Activated T-cell treated with anti-CD3 and anti-CD28 coated beads, Interleukin-2, amount 50 U/mL, for 48 hours (primary cell): Measurements from ENCODE around the gene SGPL1.

Source experiments
- DNase-seq, 2 experiments: peaks; one replicate each; pipeline ENCODE4 v3.0.0-alpha.2; 2020

The SGPL1 gene

DNA sequence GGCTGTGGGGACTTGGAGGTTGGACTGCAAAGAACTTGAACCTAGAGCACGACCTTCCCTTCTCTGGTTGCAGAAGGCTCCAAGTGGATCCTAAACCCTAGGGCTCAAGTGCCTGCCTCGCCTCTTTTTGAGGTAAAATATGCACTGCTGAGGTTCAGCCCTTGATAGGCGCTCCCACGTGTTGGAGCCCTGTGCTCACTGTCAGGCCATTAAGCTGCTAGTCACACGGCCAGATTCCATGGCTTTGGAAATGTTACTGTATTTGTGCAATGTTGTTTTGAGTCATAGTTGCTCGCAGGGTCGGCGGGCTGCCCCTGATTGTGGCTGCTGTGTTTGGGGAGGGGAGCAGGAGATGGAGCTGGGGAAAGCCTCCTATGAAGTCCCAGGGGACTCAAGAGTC is 112.4 kb downstream of the SGPL1 start:
- no peak for DNase-seq

DNA sequence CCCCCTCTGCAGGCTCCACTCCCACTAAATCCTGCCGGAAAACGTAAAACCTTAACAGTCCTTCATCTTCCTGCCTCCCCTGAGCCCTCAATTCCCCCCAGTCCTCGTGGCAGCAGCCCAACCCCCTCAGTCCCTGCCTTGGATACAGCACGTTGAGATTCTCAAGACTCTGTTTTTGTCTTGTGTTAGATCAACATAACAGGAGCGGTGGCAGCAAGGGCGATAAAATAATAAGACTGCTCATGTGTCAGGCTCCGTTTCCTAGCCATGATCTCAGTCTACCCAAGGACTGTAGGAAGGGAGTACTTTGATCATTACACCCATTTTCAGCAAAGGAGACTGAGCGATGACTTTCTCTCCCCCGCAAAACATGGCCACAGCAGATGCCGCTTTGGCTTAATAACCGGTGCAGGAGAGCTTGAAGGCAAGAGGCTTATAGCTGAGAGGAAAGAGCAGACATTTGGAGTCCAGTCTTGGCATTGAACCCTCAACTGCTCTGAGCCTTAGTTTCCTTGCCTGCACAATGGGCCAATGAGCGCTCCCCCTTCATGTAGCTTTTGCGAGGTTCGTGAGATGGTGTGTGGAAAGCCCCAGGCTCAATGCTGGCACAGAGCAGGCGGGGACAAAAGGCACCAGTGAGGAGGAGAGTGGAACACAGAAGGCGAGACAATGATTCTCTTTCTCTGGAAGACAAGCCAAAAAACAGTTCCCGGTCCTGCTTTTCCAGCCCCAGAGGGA is 114.7 kb downstream of the SGPL1 start:
- DNase-seq, result no peak
